Vagina (tissue), 2 donors: ENCODE measurements around the gene CRYBA1.

Experiments used
- POLR2A ChIP-seq, 2 donors: fragments of 450-650 bp; IDR thresholded peaks; one replicate each; pipeline ENCODE4 v1.6.1; 2017; ENCODE audit warnings: antibody characterized with exemption in 2 of 2, mild to moderate bottlenecking in 2 of 2, moderate library complexity in 2 of 2
- POLR2AphosphoS5 ChIP-seq, 2 donors: sonication (generic); formaldehyde crosslinking; IDR thresholded peaks; one replicate each; pipeline ENCODE4 v1.9.0; 2017; ENCODE audit warnings: antibody characterized with exemption in 2 of 2, mild to moderate bottlenecking in 2 of 2, low read depth in 1 of 2; ENCODE audit not compliant: insufficient read depth in 1 of 2
- TF ChIP-seq, protein P1 (sequence below), 3 experiments: fragments of 450-650 bp in 2 of 3; fragments of 200-600 bp in 1 of 3; sonication (generic) in 1 of 3; IDR thresholded peaks; one replicate each; pipeline ENCODE4 v1.5.1; 2017 to 2019; ENCODE audit warnings: antibody characterized with exemption in 3 of 3, mild to moderate bottlenecking in 2 of 3, moderate library complexity in 2 of 3

DNA sequence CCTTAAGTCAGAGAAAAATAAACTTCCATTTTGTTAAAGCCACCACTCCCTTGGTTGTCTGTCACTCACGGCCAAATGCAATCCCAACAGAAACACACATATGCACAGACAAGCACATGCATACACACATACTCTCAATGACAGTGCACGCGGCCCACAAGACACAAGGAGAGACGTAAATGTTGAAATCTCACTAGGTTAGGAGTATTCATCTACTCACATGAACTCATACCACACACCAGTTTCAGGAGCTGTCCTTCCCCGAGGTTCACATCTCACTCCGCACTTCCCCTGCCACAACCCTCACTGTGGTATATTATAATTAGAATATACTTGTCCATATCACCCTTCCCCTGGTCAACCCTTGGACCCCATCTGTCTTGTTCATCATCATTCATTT, 30.5 kb upstream of the CRYBA1 start:
- TF ChIP-seq POLR2AphosphoS5 (IDR thresholded peaks at IDR 0.05; ENCODE audit: insufficient read depth in 1 of 2, low read depth in 1 of 2) (no peak), POLR2A (IDR thresholded peaks at IDR 0.05) (no peak)
- TF ChIP-seq, protein P1, sequence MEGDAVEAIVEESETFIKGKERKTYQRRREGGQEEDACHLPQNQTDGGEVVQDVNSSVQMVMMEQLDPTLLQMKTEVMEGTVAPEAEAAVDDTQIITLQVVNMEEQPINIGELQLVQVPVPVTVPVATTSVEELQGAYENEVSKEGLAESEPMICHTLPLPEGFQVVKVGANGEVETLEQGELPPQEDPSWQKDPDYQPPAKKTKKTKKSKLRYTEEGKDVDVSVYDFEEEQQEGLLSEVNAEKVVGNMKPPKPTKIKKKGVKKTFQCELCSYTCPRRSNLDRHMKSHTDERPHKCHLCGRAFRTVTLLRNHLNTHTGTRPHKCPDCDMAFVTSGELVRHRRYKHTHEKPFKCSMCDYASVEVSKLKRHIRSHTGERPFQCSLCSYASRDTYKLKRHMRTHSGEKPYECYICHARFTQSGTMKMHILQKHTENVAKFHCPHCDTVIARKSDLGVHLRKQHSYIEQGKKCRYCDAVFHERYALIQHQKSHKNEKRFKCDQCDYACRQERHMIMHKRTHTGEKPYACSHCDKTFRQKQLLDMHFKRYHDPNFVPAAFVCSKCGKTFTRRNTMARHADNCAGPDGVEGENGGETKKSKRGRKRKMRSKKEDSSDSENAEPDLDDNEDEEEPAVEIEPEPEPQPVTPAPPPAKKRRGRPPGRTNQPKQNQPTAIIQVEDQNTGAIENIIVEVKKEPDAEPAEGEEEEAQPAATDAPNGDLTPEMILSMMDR (IDR thresholded peaks at IDR 0.05): no peak
